Gastroesophageal sphincter (tissue), 3 donors: Measurements from ENCODE around the gene HBA2.

ENCODE experiments used
- POLR2A ChIP-seq, 2 donors: fragments of 450-650 bp; IDR thresholded peaks; one replicate each; pipeline ENCODE4 v1.6.1; 2017; ENCODE audit warnings: antibody characterized with exemption in 2 of 2, mild to moderate bottlenecking in 2 of 2, moderate library complexity in 1 of 2
- TF ChIP-seq, protein P1 (sequence below), 4 experiments: fragments of 200-600 bp in 2 of 4; fragments of 450-650 bp in 2 of 4; sonication (generic) in 1 of 4; IDR thresholded peaks; one replicate each; pipeline ENCODE4 v1.5.1; 2017 to 2019; ENCODE audit warnings: antibody characterized with exemption in 4 of 4, mild to moderate bottlenecking in 2 of 4, moderate library complexity in 2 of 4

DNA sequence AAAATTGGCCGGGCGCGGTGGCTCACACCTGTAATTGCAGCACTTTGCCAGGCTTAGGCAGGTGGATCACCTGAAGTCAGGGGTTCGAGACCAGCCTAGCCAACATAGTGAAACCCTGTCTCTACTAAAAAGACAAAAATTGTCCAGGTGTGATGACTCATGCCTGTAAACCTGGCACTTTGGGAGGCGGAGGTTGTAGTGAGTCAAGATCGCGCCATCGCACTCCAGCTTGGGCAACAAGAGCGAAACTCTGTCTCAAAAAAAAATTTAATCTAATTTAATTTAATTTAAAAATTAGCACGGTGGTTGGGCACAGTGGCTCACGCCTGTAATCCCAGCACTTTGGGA, 6.0 kb downstream of the HBA2 start:
- TF ChIP-seq, protein P1, sequence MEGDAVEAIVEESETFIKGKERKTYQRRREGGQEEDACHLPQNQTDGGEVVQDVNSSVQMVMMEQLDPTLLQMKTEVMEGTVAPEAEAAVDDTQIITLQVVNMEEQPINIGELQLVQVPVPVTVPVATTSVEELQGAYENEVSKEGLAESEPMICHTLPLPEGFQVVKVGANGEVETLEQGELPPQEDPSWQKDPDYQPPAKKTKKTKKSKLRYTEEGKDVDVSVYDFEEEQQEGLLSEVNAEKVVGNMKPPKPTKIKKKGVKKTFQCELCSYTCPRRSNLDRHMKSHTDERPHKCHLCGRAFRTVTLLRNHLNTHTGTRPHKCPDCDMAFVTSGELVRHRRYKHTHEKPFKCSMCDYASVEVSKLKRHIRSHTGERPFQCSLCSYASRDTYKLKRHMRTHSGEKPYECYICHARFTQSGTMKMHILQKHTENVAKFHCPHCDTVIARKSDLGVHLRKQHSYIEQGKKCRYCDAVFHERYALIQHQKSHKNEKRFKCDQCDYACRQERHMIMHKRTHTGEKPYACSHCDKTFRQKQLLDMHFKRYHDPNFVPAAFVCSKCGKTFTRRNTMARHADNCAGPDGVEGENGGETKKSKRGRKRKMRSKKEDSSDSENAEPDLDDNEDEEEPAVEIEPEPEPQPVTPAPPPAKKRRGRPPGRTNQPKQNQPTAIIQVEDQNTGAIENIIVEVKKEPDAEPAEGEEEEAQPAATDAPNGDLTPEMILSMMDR (IDR thresholded peaks at IDR 0.05), result no peak
- TF ChIP-seq POLR2A (IDR thresholded peaks at IDR 0.05), result no peak
